GM19240 (cell line): Measurements from ENCODE around the gene ZNF682.
"Not testable (repeated sequence)": the region's sequence is repeated elsewhere in the genome, so short reads cannot be mapped to it uniquely, and the experiment has no call there.

Experiments used
- DNase-seq: peaks from one replicate; pipeline ENCODE4 v3.0.0; 2011; ENCODE audit warnings: low spot score; ENCODE audit not compliant: insufficient read length

Gene ZNF682

DNA sequence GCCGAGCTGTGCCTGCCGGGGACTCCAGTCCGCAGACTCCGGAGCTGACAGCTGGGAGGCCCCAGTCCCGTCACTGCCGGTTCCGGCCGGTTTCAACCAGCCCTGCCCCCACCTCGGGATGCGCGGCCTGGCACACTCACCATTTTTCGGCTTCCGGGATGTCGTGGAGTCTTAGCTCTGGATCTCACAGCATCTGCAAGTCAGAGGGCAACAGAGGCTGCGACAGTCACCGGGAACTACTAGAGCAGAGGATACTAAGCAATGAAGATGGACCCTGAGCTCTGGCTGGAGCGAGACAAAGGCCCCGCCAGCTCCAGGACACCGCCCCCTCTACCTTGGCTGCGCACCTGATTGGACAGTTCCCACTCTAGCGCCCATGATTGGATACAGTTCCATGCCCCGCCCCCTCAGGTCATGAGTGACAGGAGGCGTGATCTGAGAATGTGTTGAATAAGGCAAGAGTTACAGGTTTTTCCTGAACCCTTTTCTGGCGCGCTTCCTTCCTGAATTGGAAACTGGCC lies at the start of gene ZNF682:
Gene ZNF682, minus strand, starts transcription at position 303 of the 521 bp plus-strand sequence. Its CDS starts 160 bp downstream, at position 143.
- DNase-seq = peak; percentile 65

GRCh38 chr19:20082876-20083275 lies 43.6 kb upstream of the ZNF682 start:
- DNase-seq = not testable (repeated sequence)

DNA sequence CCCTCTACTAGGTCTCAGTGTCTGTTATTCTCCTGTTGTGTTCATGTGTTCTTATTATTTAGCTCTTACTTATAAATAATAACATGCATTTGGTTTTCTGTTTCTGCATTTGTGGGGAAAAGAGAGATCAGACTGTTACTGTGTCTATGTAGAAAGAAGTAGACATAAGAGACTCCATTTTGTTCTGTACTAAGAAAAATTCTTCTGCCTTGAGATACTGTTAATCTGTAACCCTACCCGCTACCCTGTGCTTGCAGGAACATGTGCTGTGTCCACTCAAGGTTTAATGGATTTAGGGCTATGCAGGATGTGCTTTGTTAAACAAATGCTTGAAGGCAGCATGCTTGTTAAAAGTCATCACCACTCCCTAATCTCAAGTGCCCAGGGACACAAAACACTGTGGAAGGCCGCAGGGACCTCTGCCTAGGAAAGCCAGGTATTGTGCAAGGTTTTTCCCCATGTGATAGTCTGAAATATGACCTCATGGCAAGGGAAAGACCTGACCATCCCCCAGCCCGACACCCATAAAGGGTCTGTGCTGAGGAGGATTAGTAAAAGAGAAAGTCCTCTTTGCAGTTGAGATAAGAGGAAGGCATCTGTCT lies 43.0 kb upstream of the ZNF682 start:
- not testable (repeated sequence) for DNase-seq

- DNase-seq = no peak
Observed at GRCh38 chr19:20080656-20081055, 41.4 kb upstream of the ZNF682 start.

DNA sequence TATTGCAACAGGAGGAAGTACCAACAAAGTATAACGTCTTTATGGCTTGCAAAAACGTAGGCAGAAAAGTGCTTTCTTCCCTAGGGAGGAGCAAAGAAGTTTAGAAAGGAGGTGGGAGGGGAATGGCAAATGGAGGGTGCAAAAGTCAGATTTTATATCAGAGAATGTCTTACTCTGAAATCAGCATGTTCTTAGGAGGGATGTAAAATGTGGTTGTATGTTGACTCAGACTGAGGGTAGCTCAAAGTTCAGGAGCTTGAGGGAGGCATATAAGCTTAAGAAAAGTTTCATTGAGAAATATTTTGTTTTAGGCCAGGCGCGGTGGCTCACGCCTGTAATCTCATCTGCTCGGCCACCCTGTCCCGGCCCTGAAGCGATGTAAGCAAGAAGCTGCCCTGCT lies 40.2 kb upstream of the ZNF682 start:
- no peak for DNase-seq

DNA sequence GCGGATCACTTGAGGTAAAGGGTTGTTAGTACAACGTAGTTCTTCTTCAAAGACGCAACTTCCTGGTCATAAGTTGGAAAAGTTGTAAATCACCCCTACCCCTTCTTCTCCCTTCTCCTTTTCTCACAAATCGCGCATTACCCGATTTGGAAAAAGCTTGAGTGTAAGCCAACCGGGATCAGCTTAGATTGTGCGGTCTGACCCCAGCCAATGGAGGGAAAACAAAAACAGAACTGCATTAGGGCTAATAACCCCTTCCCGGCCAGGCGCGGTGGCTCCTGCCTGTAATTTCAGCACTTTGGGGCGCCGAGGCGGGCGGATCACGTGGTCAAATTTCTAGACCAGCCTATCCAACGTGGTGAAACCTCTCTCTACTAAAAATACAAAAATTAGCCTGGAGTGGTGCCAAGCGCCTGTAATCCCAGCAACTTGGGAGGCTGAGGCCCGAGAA lies 39.3 kb upstream of the ZNF682 start:
- no peak for DNase-seq

GRCh38 chr19:20077791-20078463 lies 38.6 kb upstream of the ZNF682 start, which contains the start of gene ZNF90:
TSS of gene ZNF90 (plus strand) at chr19:20078000. CDS start at chr19:20078133, 133 bp downstream.
- peak; percentile 64 for DNase-seq

DNA sequence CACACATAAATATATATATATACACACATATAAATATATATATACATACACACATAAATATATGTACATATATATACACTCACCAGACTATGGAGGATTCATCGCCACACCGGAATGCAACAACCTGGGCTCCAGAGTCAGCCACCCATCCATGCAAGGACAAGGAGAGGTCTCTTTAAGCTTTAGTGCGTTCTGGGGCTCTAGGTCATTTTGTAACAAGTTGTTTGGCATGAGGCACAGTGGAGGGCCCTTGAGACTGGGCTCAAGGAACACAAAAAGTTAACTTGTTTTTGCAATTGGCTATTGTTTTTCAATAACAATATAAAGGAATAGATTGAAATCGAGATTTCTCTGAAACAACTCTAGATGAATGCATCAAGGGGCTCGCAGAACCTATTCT lies 33.6 kb upstream of the ZNF682 start:
- DNase-seq = no peak

DNA sequence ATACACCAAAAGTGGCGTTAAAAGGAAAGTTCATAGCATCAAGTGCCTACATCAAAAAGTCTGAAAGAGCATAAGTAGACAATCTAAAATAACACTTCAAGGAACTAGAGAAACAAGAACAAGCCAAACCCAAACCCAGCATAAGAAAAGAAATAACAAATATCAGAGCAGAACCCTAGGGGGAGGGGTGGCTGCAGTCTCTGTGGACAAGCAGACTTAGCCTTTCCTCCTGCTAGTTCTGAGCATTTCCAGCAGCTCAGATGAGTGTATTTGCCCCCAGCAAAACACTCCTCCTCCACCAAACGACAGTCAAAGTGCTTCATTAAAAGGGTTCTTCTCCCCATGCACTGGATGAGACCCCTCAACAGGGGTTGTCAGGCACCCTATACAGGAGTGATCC lies 31.4 kb upstream of the ZNF682 start:
- no peak for DNase-seq

GRCh38 chr19:20068559-20068958 lies 29.3 kb upstream of the ZNF682 start:
- not testable (repeated sequence) for DNase-seq

DNA sequence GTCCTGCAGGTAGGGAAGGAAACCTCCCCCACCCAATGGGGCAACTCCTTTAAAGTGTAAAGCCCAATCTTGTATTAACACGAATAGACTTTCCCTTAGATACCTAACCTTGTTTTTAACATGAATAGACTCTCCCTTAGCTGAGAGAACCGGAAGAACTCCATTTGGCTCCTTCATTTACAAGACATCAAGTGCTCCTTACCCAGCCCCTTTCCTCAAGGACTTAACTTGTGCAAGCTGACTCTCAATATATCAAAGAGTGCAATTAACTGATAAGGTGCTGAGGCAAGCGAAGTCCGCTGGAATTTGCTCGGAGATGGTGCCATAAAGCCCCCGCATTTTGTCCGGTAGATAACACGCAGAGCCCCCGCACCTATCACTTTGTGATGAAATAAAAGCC lies 28.6 kb upstream of the ZNF682 start:
- DNase-seq = no peak

DNA sequence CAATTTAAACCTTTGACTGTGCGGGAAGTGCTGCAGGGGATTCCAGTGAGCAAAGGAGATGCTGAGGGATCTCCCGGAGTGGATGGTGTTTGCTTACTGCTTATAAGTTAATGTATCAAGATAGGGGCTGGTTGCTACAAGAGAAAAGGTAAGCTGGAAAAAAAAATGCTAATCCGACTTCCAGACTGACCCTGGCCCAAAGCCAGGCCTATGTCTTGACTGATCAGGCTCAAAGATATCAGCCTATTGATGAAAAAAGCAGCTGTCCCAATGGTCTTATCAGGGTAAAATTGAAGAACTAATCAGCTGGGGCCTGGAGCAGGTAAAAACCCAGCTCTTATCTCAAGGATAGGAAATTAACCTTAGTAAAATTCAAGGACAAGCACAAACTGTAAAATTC lies 27.6 kb upstream of the ZNF682 start:
- no peak for DNase-seq

GRCh38 chr19:20060282-20060681 lies 21.0 kb upstream of the ZNF682 start:
- no peak for DNase-seq

DNA sequence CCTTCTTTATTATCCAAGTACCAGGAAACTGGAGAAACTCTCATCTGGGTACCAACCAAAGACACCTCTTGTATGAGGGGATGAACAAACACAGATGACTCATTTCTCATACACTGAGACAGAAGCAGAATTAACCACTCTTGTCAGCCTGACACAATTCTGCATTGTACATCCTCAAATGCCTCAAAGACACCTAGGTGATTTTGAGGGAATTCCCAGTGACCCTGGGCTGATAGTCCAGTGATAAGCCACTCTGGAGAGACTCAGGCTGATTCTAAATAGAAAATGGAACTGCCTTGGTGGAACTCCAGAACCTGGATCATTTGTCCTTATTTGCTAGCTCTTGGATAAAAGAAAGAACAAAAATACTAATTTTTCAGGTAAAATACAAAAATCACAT lies 19.4 kb upstream of the ZNF682 start:
- DNase-seq = not testable (repeated sequence)

DNA sequence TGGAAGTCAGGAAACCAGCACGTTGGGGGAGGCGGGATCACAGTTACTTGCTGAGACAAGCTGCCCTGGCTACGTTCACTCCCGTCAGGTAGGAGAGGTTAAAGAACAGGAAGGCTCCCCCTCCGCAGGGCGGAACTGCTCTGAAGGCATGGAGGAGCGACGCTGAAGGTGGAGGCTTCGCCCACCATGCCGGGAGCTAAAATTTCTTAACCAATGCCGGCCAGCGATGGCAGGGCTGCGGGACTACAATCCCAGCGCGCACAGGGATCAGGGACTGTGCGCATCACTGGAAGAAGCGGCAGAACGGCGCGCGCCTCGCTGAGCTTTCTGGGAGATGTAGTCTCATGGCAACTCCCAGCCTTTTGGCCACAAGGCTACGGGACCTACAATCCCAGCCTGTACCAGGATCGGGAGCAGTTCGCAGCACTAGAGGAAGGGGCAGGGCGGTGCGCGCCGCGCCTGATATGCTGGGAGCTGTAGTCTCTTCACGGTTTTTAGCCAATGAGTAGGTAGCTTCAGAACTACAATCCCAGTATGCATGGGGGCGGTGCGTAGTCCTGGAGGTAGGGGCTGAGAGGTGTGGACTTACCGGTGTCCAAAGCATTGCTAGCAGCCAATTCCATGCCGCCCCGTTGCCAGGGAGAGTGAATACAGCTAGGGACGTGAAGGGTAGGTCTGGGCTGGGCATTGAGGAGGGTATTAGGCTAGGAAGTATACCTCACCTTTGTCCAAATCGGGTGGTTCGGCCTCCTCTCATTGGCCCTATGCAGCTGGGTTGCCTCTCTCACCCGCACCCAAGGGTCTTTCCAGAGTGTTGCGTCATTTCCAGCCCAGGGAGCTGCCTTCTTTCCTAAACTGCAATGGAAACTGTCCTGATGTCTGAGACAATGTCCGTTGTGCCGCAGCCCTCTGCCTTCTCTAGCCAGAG lies 12.8 kb upstream of the ZNF682 start:
- peak; percentile 11 for DNase-seq

- not testable (repeated sequence) for DNase-seq
Observed at GRCh38 chr19:20045742-20046141, 6.4 kb upstream of the ZNF682 start.

- DNase-seq = no peak
Observed at GRCh38 chr19:20044663-20045062, 5.4 kb upstream of the ZNF682 start.

- no peak for DNase-seq
Observed at GRCh38 chr19:20038358-20039202, 725 bp downstream of the ZNF682 start.

- DNase-seq = no peak
Observed at GRCh38 chr19:20035935-20036334, 3.4 kb downstream of the ZNF682 start.

DNA sequence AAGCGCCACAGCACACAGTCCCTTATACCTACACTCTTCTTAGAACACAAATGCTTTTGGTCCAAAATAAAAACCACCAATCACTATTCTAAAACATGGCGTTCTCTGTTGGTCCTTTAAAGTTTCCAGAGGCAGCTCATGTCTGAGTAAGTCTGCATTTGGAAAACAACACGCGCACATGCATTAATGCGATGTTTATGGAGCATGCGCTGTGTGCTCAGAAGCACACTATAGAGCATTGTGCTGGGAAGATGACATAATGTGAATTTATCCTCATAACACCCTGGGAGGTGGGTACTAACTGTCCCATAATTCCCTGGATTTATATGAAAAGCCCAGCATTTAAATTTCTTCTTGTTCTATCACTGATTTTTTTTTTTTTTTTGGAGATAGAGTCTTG lies 10.7 kb downstream of the ZNF682 start:
- no peak for DNase-seq

GRCh38 chr19:20005741-20006140 lies 33.6 kb downstream of the ZNF682 start:
- DNase-seq = no peak
